H9 (cell line): ENCODE data around the gene GPATCH2. TPM values are rescaled to one million over a fixed set of nuclear protein-coding genes. Genes with fewer than 3 reads are reported as not detected.

Source experiments
- DNase-seq: peaks from one replicate; pipeline ENCODE4 v3.0.0-alpha.2; 2017
- H2AFZ ChIP-seq: one replicate; pipeline ENCODE4 v1.6.1; 2013; ENCODE audit warnings: mild to moderate bottlenecking, low read length, control low read depth, moderate library complexity
- H2AK5ac ChIP-seq: 2 replicates; pipeline ENCODE4 v1.6.1; 2013; ENCODE audit warnings: low read length, control low read depth, mixed read lengths; ENCODE audit not compliant: insufficient read length
- H2BK120ac ChIP-seq: one replicate; pipeline ENCODE4 v1.6.1; 2013; ENCODE audit warnings: low read depth, mild to moderate bottlenecking, low read length, control low read depth, inconsistent platforms; ENCODE audit not compliant: poor library complexity, severe bottlenecking
- H2BK12ac ChIP-seq: 2 replicates; pipeline ENCODE4 v1.6.1; 2013; ENCODE audit warnings: low read length, control low read depth, mixed read lengths, low read depth; ENCODE audit not compliant: insufficient read length
- H2BK15ac ChIP-seq: 2 replicates; pipeline ENCODE4 v1.6.1; 2013; ENCODE audit warnings: low read depth, low read length, control low read depth
- H2BK20ac ChIP-seq: one replicate; pipeline ENCODE4 v1.6.1; 2013; ENCODE audit warnings: low read depth, mild to moderate bottlenecking, low read length, control low read depth, inconsistent platforms; ENCODE audit not compliant: poor library complexity, severe bottlenecking
- H2BK5ac ChIP-seq: 2 replicates; pipeline ENCODE4 v1.6.1; 2013; ENCODE audit warnings: low read length, control low read depth, mixed read lengths; ENCODE audit not compliant: insufficient read length
- H3K14ac ChIP-seq: 2 replicates; pipeline ENCODE4 v1.6.1; 2013; ENCODE audit warnings: low read length, control low read depth; ENCODE audit not compliant: insufficient read depth
- H3K18ac ChIP-seq: 2 replicates; pipeline ENCODE4 v1.6.1; 2013; ENCODE audit warnings: low read depth, mild to moderate bottlenecking, mixed read lengths, low read length, control low read depth; ENCODE audit not compliant: insufficient read length
- H3K23ac ChIP-seq: 2 replicates; pipeline ENCODE4 v1.6.1; 2013; ENCODE audit warnings: low read length, control low read depth, mixed read lengths, low read depth; ENCODE audit not compliant: insufficient read length
- H3K23me2 ChIP-seq: 2 replicates; pipeline ENCODE4 v1.6.1; 2013; ENCODE audit warnings: low read depth, mild to moderate bottlenecking, mixed read lengths, low read length, control low read depth; ENCODE audit not compliant: insufficient read length, poor library complexity, severe bottlenecking
- H3K27ac ChIP-seq: 2 replicates; pipeline ENCODE4 v1.5.1; 2013; ENCODE audit warnings: low read length, control low read depth, mixed read lengths, low read depth; ENCODE audit not compliant: insufficient read length
- H3K27me3 ChIP-seq: 2 replicates; pipeline ENCODE4 v1.6.1; 2013; ENCODE audit warnings: low read length, control low read depth, inconsistent platforms; ENCODE audit not compliant: insufficient read depth
- H3K4ac ChIP-seq: 2 replicates; pipeline ENCODE4 v1.6.1; 2013; ENCODE audit warnings: low read depth, mild to moderate bottlenecking, control low read depth, inconsistent platforms, low read length, moderate library complexity
- H3K4me1 ChIP-seq: 2 replicates; pipeline ENCODE4 v1.6.1; 2013; ENCODE audit warnings: low read length, control low read depth, inconsistent platforms; ENCODE audit not compliant: insufficient read depth
- H3K4me2 ChIP-seq: 2 replicates; pipeline ENCODE4 v1.6.1; 2013; ENCODE audit warnings: low read length, control low read depth, mixed read lengths; ENCODE audit not compliant: insufficient read length, insufficient read depth
- H3K56ac ChIP-seq: 2 replicates; pipeline ENCODE4 v1.6.1; 2013; ENCODE audit warnings: low read depth, mild to moderate bottlenecking, mixed read lengths, low read length, control low read depth; ENCODE audit not compliant: insufficient read length
- H3K79me1 ChIP-seq: 2 replicates; pipeline ENCODE4 v1.6.1; 2013; ENCODE audit warnings: low read depth, mild to moderate bottlenecking, moderate library complexity, low read length, control low read depth, inconsistent platforms; ENCODE audit not compliant: insufficient read depth, poor library complexity, severe bottlenecking
- H3K79me2 ChIP-seq: 2 replicates; pipeline ENCODE4 v1.6.1; 2013; ENCODE audit warnings: low read length, control low read depth, inconsistent platforms; ENCODE audit not compliant: insufficient read depth
- H3K9ac ChIP-seq: 2 replicates; pipeline ENCODE4 v1.6.1; 2013; ENCODE audit warnings: low read length, control low read depth, mixed read lengths; ENCODE audit not compliant: insufficient read length; ENCODE audit errors: extremely low read depth
- H3K9me3 ChIP-seq: one replicate; pipeline ENCODE4 v1.6.1; 2013; ENCODE audit warnings: low read depth, low read length, inconsistent platforms; ENCODE audit not compliant: control insufficient read depth
- H3T11ph ChIP-seq: one replicate; pipeline ENCODE4 v1.6.1; 2013; ENCODE audit warnings: mild to moderate bottlenecking, low read length, control low read depth, inconsistent platforms
- H4K20me1 ChIP-seq: one replicate; pipeline ENCODE4 v1.6.1; 2013; ENCODE audit not compliant: control insufficient read depth, insufficient read length, insufficient read depth
- H4K5ac ChIP-seq: 2 replicates; pipeline ENCODE4 v1.6.1; 2013; ENCODE audit warnings: low read depth, mild to moderate bottlenecking, mixed read lengths, low read length, control low read depth; ENCODE audit not compliant: insufficient read length
- H4K8ac ChIP-seq: replicated peaks from 2 replicates; pipeline ENCODE4 v1.6.1; 2013; ENCODE audit warnings: low read length, control low read depth, mixed read lengths, low read depth; ENCODE audit not compliant: insufficient read length
- H4K91ac ChIP-seq: 2 replicates; pipeline ENCODE4 v1.6.1; 2013; ENCODE audit warnings: low read depth, mild to moderate bottlenecking, moderate library complexity, mixed read lengths, low read length, control low read depth; ENCODE audit not compliant: insufficient read length
- H3K27ac Mint-ChIP-seq, 3 experiments: 2 replicates in 2 of 3; 3 replicates in 1 of 3; pipeline ENCODE4 v1.8.0; 2020 to 2021; ENCODE audit warnings: mixed read lengths in 3 of 3, mild to moderate bottlenecking in 1 of 3, moderate library complexity in 1 of 3
- H3K27me3 Mint-ChIP-seq: 2 replicates; pipeline ENCODE4 v1.8.0; 2021; ENCODE audit warnings: low read depth, mild to moderate bottlenecking, moderate library complexity, mixed read lengths
- H3K36me3 Mint-ChIP-seq, 3 experiments: 2 replicates in 2 of 3; 3 replicates in 1 of 3; pipeline ENCODE4 v1.8.0; 2020 to 2021; ENCODE audit warnings: low read depth in 3 of 3, mixed read lengths in 3 of 3; ENCODE audit not compliant: insufficient read depth in 1 of 3
- H3K4me1 Mint-ChIP-seq, 2 experiments: 2 replicates each; pipeline ENCODE4 v1.8.0; 2020; ENCODE audit warnings: mixed read lengths in 2 of 2
- H3K4me3 Mint-ChIP-seq, 2 experiments: 2 replicates in 1 of 2; 3 replicates in 1 of 2; pipeline ENCODE4 v1.8.0; 2020 to 2021; ENCODE audit warnings: mild to moderate bottlenecking in 2 of 2, mixed read lengths in 2 of 2, moderate library complexity in 1 of 2
- H3K9me3 Mint-ChIP-seq, 2 experiments: 2 replicates in 1 of 2; 3 replicates in 1 of 2; pipeline ENCODE4 v1.8.0; 2020; ENCODE audit warnings: mild to moderate bottlenecking in 2 of 2, mixed read lengths in 2 of 2, moderate library complexity in 1 of 2
- CTCF ChIP-seq: fragments of 200-600 bp; sonication (generic); conservative IDR thresholded peaks from 3 replicates; pipeline ENCODE4 v1.8.0; 2021; ENCODE audit warnings: antibody characterized with exemption, mild to moderate bottlenecking
- WGBS: extraction: QIAGEN DNeasy Blood & Tissue Kit; methylation state at CpG from one replicate; pipeline ENCODE4 v1.1.7; 2013; ENCODE audit warnings: missing lambda C conversion rate, low lambda C conversion rate, mixed read lengths; ENCODE audit not compliant: insufficient read length; ENCODE audit errors: extremely low coverage; 5-methylcytosine and 5-hydroxymethylcytosine counted together
- total RNA-seq: library from RNA; stranded (reverse); gene quantifications from 2 replicates; pipeline ENCODE4 v1.2.1, GENCODE V29; 2021

The GPATCH2 gene
- total RNA-seq, 1 experiment from 2014 or later, result 14.3 TPM

DNA sequence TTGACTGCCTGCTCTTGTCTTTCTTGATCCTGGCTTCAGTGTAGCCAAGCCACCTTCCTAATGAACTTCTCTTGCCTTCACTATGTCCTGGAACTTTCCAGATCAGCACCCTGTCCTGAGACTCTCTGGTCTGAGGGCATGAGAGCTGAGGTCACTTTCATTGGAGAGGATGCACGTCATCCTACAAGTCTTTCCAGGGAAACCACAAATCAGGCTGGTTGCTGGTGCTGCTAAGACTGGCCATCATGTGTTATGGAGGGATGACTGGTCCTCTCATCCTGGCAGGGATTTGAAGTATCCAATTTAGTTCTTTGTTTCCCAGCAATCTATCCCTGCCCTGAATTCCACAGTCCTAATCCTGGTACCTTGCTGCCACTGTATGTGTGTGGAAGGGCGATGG lies 228.6 kb downstream of the GPATCH2 start:
- H3T11ph ChIP-seq, result no peak overlapping the region
- H4K5ac ChIP-seq, result no peak overlapping the region
- no peaks in the 10 kb centered on the region for H3K27me3 ChIP-seq
- H3K4me2 ChIP-seq, result no peak overlapping the region
- no peak overlapping the region for H2BK15ac ChIP-seq
- no peak overlapping the region for H3K27ac Mint-ChIP-seq
- H3K9me3 ChIP-seq, result no peaks in the 10 kb centered on the region
- no peaks in the 10 kb centered on the region for H3K36me3 Mint-ChIP-seq
- no peak overlapping the region for H2BK20ac ChIP-seq
- no peaks in the 10 kb centered on the region for H3K79me1 ChIP-seq
- 0 out of 4 replicates have a peak, but pooled peaks cover 2 to 5% of the 10 kb centered on the region in 2 experiments for H3K4me1 Mint-ChIP-seq
- H3K56ac ChIP-seq, result no peak overlapping the region
- no peaks in the 10 kb centered on the region for H3K79me2 ChIP-seq
- TF ChIP-seq CTCF, result no peak
- H3K4ac ChIP-seq, result no peak overlapping the region
- H2BK12ac ChIP-seq, result no peak overlapping the region
- no peak overlapping the region for H3K9ac ChIP-seq
- H2BK120ac ChIP-seq, result no peak overlapping the region
- H4K20me1 ChIP-seq, result no peaks in the 10 kb centered on the region
- no peak overlapping the region for H4K8ac ChIP-seq
- WGBS, result no CpG with 5 or more reads among the region's 2 CpGs
- no peak overlapping the region for H3K18ac ChIP-seq
- no peak overlapping the region for H2AK5ac ChIP-seq
- H3K4me1 ChIP-seq, result no peaks in the 10 kb centered on the region
- DNase-seq, result no peak
- H3K27ac ChIP-seq, result no peak overlapping the region
- no peaks in the 10 kb centered on the region for H3K23me2 ChIP-seq
- H4K91ac ChIP-seq, result no peak overlapping the region
- H3K27me3 Mint-ChIP-seq, result peaks cover 3% of the 10 kb centered on the region
- H2BK5ac ChIP-seq, result no peak overlapping the region
- no peak overlapping the region for H3K4me3 Mint-ChIP-seq
- no peak overlapping the region for H2AFZ ChIP-seq
- no peak overlapping the region for H3K14ac ChIP-seq
- no peaks in the 10 kb centered on the region for H3K9me3 Mint-ChIP-seq
- H3K23ac ChIP-seq, result no peak overlapping the region
